GM23248 (cell line): ENCODE measurements around the gene SLC12A6.

Experiments
- EZH2 ChIP-seq: fragments of 200-600 bp; sonication (generic); IDR thresholded peaks from 2 replicates; pipeline ENCODE4 v1.6.1; 2018; ENCODE audit warnings: antibody characterized with exemption, mild to moderate bottlenecking; ENCODE audit not compliant: insufficient read depth, poor library complexity, severe bottlenecking
- EZH2phosphoT487 ChIP-seq: fragments of 200-600 bp; sonication (generic); IDR thresholded peaks from 2 replicates; pipeline ENCODE4 v1.6.1; 2018; ENCODE audit warnings: antibody characterized with exemption, moderate library complexity, mild to moderate bottlenecking, low read depth; ENCODE audit not compliant: insufficient read depth

GRCh38 chr15:34341381-34342212 lies 4.0 kb upstream of the SLC12A6 start:
- TF ChIP-seq EZH2 = no peak
- no peak for TF ChIP-seq EZH2phosphoT487
